K562 treated with DMSO at 1 percent for 24 hours (cell line): ENCODE data around the gene GALM. TPM values are rescaled to one million over a fixed set of nuclear protein-coding genes. Genes with fewer than 3 reads are reported as not detected.

ENCODE experiments used
- total RNA-seq: library from RNA; unstranded; fragments of 300-600 nt; gene quantifications from 2 replicates; pipeline ENCODE4 v1.2.3, GENCODE V29; 2022; ENCODE audit warnings: low read depth; ENCODE audit not compliant: insufficient read depth

Gene GALM
- 35.2 and 36.8 TPM in 2 replicates for total RNA-seq

DNA sequence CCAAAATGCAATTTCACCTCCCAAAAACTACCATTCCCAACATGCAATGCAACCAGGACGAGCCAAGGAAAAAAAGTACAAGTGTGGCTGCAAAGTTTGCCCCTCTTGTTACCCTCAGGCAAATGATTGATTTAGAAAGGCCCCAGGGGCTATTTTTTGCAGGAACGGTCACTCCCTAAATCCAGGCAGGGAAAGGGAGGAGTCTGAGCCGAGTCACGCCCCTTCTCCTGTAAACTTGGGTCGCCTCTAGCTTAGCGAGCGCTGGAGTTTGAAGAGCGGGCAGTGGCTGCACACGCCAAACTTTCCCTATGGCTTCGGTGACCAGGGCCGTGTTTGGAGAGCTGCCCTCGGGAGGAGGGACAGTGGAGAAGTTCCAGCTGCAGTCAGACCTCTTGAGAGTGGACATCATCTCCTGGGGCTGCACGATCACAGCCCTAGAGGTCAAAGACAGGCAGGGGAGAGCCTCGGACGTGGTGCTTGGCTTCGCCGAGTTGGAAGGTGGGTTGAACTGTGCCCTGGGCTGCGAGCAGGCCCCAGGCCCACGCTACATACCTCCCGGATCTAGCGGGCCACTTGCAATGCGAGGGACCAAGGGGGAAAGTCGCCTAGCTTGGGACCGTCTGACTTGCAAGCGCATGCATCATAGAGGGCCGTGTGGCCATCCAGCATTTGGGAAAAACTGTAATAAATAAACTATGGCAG is at the start of gene GALM:
TSS of gene GALM (plus strand) at position 261 of the 702 bp plus-strand sequence. CDS start at position 309, 48 bp downstream.

DNA sequence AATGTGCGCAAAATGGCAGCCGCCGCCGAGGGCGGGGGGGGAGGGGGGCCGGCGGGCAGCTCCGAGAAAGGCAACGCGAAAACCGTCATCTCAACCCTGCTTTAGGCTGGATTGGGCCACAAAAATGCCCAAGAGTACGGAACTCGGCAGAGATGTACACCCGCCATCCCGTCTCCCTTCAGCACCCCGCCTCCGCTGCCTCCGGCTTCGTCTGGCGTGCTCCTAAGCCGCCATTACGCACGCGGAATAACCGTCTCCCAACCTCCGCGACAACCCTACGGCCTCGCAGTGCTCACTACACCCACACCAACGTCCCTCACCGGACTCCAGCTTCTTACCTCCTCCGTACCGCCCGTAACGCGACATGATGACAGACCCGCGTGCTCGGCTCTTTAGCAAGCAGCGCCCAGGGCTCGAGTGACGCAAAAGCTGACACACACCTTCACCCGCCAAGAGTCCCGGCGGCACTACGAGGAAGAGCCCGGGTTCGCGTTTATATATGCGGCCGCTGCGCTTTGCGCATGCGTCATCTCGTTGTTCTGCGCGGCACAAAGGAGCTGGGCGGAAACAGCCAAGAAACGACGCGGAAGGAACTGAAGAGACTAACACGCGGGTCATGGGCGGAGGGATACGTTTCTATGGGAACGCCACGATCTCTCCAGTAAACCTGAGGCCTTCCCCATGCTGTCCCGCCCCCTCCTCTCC is 85.1 kb downstream of the GALM start, which contains the start of gene SRSF7:
TSS of gene SRSF7 (minus strand) at position 471 of the 705 bp plus-strand sequence. CDS start at position 366, 105 bp downstream.

Other genes starting within 250 kb of the GALM start
- gene HNRNPLL, start 63.2 kb upstream of the GALM start, total RNA-seq = 31.6 and 32.2 TPM in 2 replicates
- 97.5 and 109 TPM in 2 replicates for gene SRSF7, start 85.2 kb downstream of the GALM start, total RNA-seq
- 4.2 and 10.8 TPM in 2 replicates for gene GEMIN6, start 112.1 kb downstream of the GALM start, total RNA-seq
- gene DHX57, start 209.8 kb downstream of the GALM start, total RNA-seq = 8.7 and 10.0 TPM in 2 replicates
- gene MORN2, start 209.9 kb downstream of the GALM start, total RNA-seq = 6.8 and 14.4 TPM in 2 replicates
- gene ARHGEF33, start 223.8 kb downstream of the GALM start, total RNA-seq = not detected in 2 replicates